GM23248 (cell line): Measurements from ENCODE around the gene SYT1.

Experiments
- EZH2 ChIP-seq: fragments of 200-600 bp; sonication (generic); IDR thresholded peaks from 2 replicates; pipeline ENCODE4 v1.6.1; 2018; ENCODE audit warnings: antibody characterized with exemption, mild to moderate bottlenecking; ENCODE audit not compliant: insufficient read depth, poor library complexity, severe bottlenecking
- EZH2phosphoT487 ChIP-seq: fragments of 200-600 bp; sonication (generic); IDR thresholded peaks from 2 replicates; pipeline ENCODE4 v1.6.1; 2018; ENCODE audit warnings: antibody characterized with exemption, moderate library complexity, mild to moderate bottlenecking, low read depth; ENCODE audit not compliant: insufficient read depth

- TF ChIP-seq EZH2: no peak
- no peak for TF ChIP-seq EZH2phosphoT487
These were observed 491.6 kb downstream of the SYT1 start for GRCh38 chr12:79356216-79356615.
